ACC112 (cell line): Measurements from ENCODE around the gene KCNJ12.
"Not testable (repeated sequence)": the region's sequence is repeated elsewhere in the genome, so short reads cannot be mapped to it uniquely, and the experiment has no call there.

Experiments used
- H2AFZ ChIP-seq: fragments of 200-600 bp; sonication (generic); one replicate; pipeline ENCODE4 v1.6.0; 2017; ENCODE audit warnings: antibody characterized with exemption, low read length; ENCODE audit not compliant: unreplicated experiment
- H3K27ac ChIP-seq: fragments of 200-600 bp; sonication (generic); 2 replicates; pipeline ENCODE4 v1.5.1; 2014; ENCODE audit warnings: low read depth, mild to moderate bottlenecking, antibody characterized with exemption, low read length, moderate library complexity
- H3K27me3 ChIP-seq: fragments of 200-600 bp; sonication (generic); 2 replicates; pipeline ENCODE4 v1.6.1; 2014; ENCODE audit warnings: mild to moderate bottlenecking, antibody characterized with exemption, low read length, moderate library complexity, mixed read lengths; ENCODE audit not compliant: insufficient read depth
- H3K36me3 ChIP-seq: fragments of 200-600 bp; sonication (generic); 2 replicates; pipeline ENCODE4 v1.6.1; 2016; ENCODE audit warnings: mild to moderate bottlenecking, antibody characterized with exemption, low read length, moderate library complexity, mixed read lengths; ENCODE audit not compliant: insufficient read depth
- H3K4me1 ChIP-seq: fragments of 200-600 bp; sonication (generic); one replicate; pipeline ENCODE4 v1.6.1; 2016; ENCODE audit warnings: low read length, mixed read lengths; ENCODE audit not compliant: insufficient read depth, unreplicated experiment, control insufficient read depth
- H3K4me3 ChIP-seq: fragments of 200-600 bp; sonication (generic); 2 replicates; pipeline ENCODE4 v1.5.1; 2014; ENCODE audit warnings: mild to moderate bottlenecking, low read depth, low read length
- H3K79me2 ChIP-seq: fragments of 200-600 bp; sonication (generic); one replicate; pipeline ENCODE4 v1.6.0; 2016; ENCODE audit warnings: low read length; ENCODE audit not compliant: control insufficient read depth, unreplicated experiment, insufficient read depth

KCNJ12 gene

GRCh38 chr17:21409971-21410370, 33.8 kb downstream of the KCNJ12 start:
- H3K4me3 ChIP-seq, H2AFZ ChIP-seq, H3K79me2 ChIP-seq, H3K27me3 ChIP-seq, H3K27ac ChIP-seq, H3K36me3 ChIP-seq, H3K4me1 ChIP-seq: not testable (repeated sequence)

GRCh38 chr17:21410371-21410770, 34.2 kb downstream of the KCNJ12 start:
- H3K4me3 ChIP-seq, H3K4me1 ChIP-seq, H3K27ac ChIP-seq, H2AFZ ChIP-seq, H3K79me2 ChIP-seq, H3K36me3 ChIP-seq, H3K27me3 ChIP-seq: not testable (repeated sequence)

GRCh38 chr17:21410906-21411678, 34.9 kb downstream of the KCNJ12 start:
- H3K4me1 ChIP-seq, H3K4me3 ChIP-seq, H2AFZ ChIP-seq, H3K36me3 ChIP-seq, H3K27me3 ChIP-seq, H3K79me2 ChIP-seq, H3K27ac ChIP-seq: not testable (repeated sequence)

GRCh38 chr17:21411679-21412205, 35.6 kb downstream of the KCNJ12 start:
- H3K27me3 ChIP-seq, H3K4me3 ChIP-seq, H3K79me2 ChIP-seq, H2AFZ ChIP-seq, H3K27ac ChIP-seq, H3K36me3 ChIP-seq, H3K4me1 ChIP-seq: not testable (repeated sequence)

GRCh38 chr17:21412207-21412681, 36.1 kb downstream of the KCNJ12 start:
- H3K27ac ChIP-seq, H2AFZ ChIP-seq, H3K27me3 ChIP-seq, H3K4me1 ChIP-seq, H3K4me3 ChIP-seq, H3K79me2 ChIP-seq, H3K36me3 ChIP-seq: not testable (repeated sequence)

- not testable (repeated sequence) for H3K27ac ChIP-seq, H3K4me3 ChIP-seq, H3K36me3 ChIP-seq, H3K79me2 ChIP-seq, H2AFZ ChIP-seq, H3K27me3 ChIP-seq, H3K4me1 ChIP-seq
Observed at GRCh38 chr17:21413570-21414279, 37.6 kb downstream of the KCNJ12 start.

- H3K36me3 ChIP-seq, H3K27me3 ChIP-seq: not testable (repeated sequence)
Observed at GRCh38 chr17:21414616-21415015, 38.5 kb downstream of the KCNJ12 start.

GRCh38 chr17:21415166-21415990, 39.2 kb downstream of the KCNJ12 start:
- H3K4me3 ChIP-seq, H3K27ac ChIP-seq, H3K4me1 ChIP-seq, H3K27me3 ChIP-seq, H3K79me2 ChIP-seq, H2AFZ ChIP-seq, H3K36me3 ChIP-seq: not testable (repeated sequence)

More at GRCh38 chr17:21414616-21415015, 38.5 kb downstream of the KCNJ12 start:
- H3K4me3 ChIP-seq, H3K4me1 ChIP-seq, H2AFZ ChIP-seq, H3K79me2 ChIP-seq, H3K27ac ChIP-seq: not testable (repeated sequence)

GRCh38 chr17:21416471-21416981, 40.4 kb downstream of the KCNJ12 start:
- not testable (repeated sequence) for H3K36me3 ChIP-seq, H3K79me2 ChIP-seq, H3K27ac ChIP-seq, H3K4me1 ChIP-seq, H2AFZ ChIP-seq, H3K27me3 ChIP-seq, H3K4me3 ChIP-seq

- H3K79me2 ChIP-seq, H3K4me3 ChIP-seq, H3K36me3 ChIP-seq, H2AFZ ChIP-seq, H3K27ac ChIP-seq, H3K4me1 ChIP-seq, H3K27me3 ChIP-seq: not testable (repeated sequence)
Observed at GRCh38 chr17:21417349-21417748, 41.2 kb downstream of the KCNJ12 start.
